Stimulated activated naive CD4-positive, alpha-beta T cell (primary cell): Measurements from ENCODE around the gene LRP2BP.
"Not testable (repeated sequence)": the region's sequence is repeated elsewhere in the genome, so short reads cannot be mapped to it uniquely, and the experiment has no call there.

ENCODE experiments used
- DNase-seq, 6 experiments: peaks; one replicate each; lab custom pipeline; 2025; lab: John Stamatoyannopoulos, UW

Gene LRP2BP

GRCh38 chr4:185325721-185326120 lies 70.0 kb downstream of the LRP2BP start:
- not testable (repeated sequence) for DNase-seq

GRCh38 chr4:185324361-185324760 lies 71.4 kb downstream of the LRP2BP start:
- DNase-seq = not testable (repeated sequence)

GRCh38 chr4:185323606-185324005 lies 72.1 kb downstream of the LRP2BP start:
- no peak for DNase-seq

- DNase-seq = no peak
These were observed 72.9 kb downstream of the LRP2BP start for GRCh38 chr4:185322803-185323202.

- peak in 1 of 6 experiments; percentile 1 for DNase-seq
These were observed 77.0 kb downstream of the LRP2BP start for GRCh38 chr4:185318679-185319078.

- DNase-seq = no peak
These were observed 77.8 kb downstream of the LRP2BP start for GRCh38 chr4:185317880-185318279.

- not testable (repeated sequence) for DNase-seq
These were observed 78.3 kb downstream of the LRP2BP start for GRCh38 chr4:185317462-185317861.
